ENCODE measurements around the gene CGB2. TPM values are rescaled to one million over a fixed set of nuclear protein-coding genes. Genes with fewer than 3 reads are reported as not detected.

CGB2 gene
- total and polyA plus RNA-seq, 2 of the 13 experiments (the other 11 are each of a cell fraction or from before 2014, with no cell fraction given), result not detected

GRCh38 chr19:48993175-48994034 is 38.3 kb upstream of the CGB2 start, which contains the start of the genes GYS1 and RUVBL2 (continued):
- TF ChIP-seq ZNF326 (CRISPR knock-in tag; IDR thresholded peaks at IDR 0.05; ENCODE audit: borderline replicate concordance), result no peak
- TF ChIP-seq ZKSCAN5 (CRISPR knock-in tag; IDR thresholded peaks at IDR 0.05), result no peak
- TF ChIP-seq, protein P1, sequence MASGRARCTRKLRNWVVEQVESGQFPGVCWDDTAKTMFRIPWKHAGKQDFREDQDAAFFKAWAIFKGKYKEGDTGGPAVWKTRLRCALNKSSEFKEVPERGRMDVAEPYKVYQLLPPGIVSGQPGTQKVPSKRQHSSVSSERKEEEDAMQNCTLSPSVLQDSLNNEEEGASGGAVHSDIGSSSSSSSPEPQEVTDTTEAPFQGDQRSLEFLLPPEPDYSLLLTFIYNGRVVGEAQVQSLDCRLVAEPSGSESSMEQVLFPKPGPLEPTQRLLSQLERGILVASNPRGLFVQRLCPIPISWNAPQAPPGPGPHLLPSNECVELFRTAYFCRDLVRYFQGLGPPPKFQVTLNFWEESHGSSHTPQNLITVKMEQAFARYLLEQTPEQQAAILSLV (CRISPR knock-in tag; IDR thresholded peaks at IDR 0.05; ENCODE audit: borderline replicate concordance), result no peak
- peak; percentile 84 for TF ChIP-seq REL (CRISPR knock-in tag; conservative IDR thresholded peaks at IDR 0.05)
- TF ChIP-seq EP300 (IDR thresholded peaks at IDR 0.05; ENCODE audit: low read depth in 2 of 2, low read length in 2 of 2), result no peak
- peak; percentile 21; the same call in 1 of the 2 replicates for TF ChIP-seq EP300 (CRISPR knock-in tag; IDR thresholded peaks at IDR 0.05; ENCODE audit: borderline replicate concordance)
- TF ChIP-seq, protein P2, sequence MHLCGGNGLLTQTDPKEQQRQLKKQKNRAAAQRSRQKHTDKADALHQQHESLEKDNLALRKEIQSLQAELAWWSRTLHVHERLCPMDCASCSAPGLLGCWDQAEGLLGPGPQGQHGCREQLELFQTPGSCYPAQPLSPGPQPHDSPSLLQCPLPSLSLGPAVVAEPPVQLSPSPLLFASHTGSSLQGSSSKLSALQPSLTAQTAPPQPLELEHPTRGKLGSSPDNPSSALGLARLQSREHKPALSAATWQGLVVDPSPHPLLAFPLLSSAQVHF (CRISPR knock-in tag; IDR thresholded peaks at IDR 0.05), result no peak
- no peak for TF ChIP-seq TRIM22 (IDR thresholded peaks at IDR 0.05)
- peak; percentile 97 for TF ChIP-seq NFYC (CRISPR knock-in tag; IDR thresholded peaks at IDR 0.05)
- peak; percentile 31; the same call in 1 of the 2 replicates for TF ChIP-seq HCFC1 (IDR thresholded peaks at IDR 0.05; ENCODE audit: low read depth, low read length)
- no peak for TF ChIP-seq ZFP36 (IDR thresholded peaks at IDR 0.05; ENCODE audit: borderline replicate concordance, low read depth, low read length, partially characterized antibody)
- TF ChIP-seq ZNF136 (CRISPR knock-in tag; IDR thresholded peaks at IDR 0.05; ENCODE audit: low read depth), result no peak
- TF ChIP-seq ZNF781 (CRISPR knock-in tag; IDR thresholded peaks at IDR 0.05; ENCODE audit: borderline replicate concordance, not compliant biosample characterization), result peak; percentile 38
- no peak for TF ChIP-seq KLF9 (CRISPR knock-in tag; IDR thresholded peaks at IDR 0.05; ENCODE audit: low read depth)
- no peak; the same call in 1 of the 2 replicates for TF ChIP-seq IRF2 (CRISPR knock-in tag; IDR thresholded peaks at IDR 0.05)
- TF ChIP-seq ZNF101 (CRISPR knock-in tag; IDR thresholded peaks at IDR 0.05; ENCODE audit: borderline replicate concordance, low read depth), result no peak
- 0 out of 2 replicates have a peak, but pooled peaks have one; percentile 27 for TF ChIP-seq PPARG (CRISPR knock-in tag; conservative IDR thresholded peaks at IDR 0.05)
- no peak for TF ChIP-seq TCF7 (IDR thresholded peaks at IDR 0.05; ENCODE audit: low read depth)
- TF ChIP-seq TIGD3 (CRISPR knock-in tag; IDR thresholded peaks at IDR 0.05; ENCODE audit: borderline replicate concordance), result no peak
- TF ChIP-seq ZFAT (CRISPR knock-in tag; conservative IDR thresholded peaks at IDR 0.05), result no peak
- TF ChIP-seq LBX2 (CRISPR knock-in tag; IDR thresholded peaks at IDR 0.05; ENCODE audit: borderline replicate concordance), result no peak
- TF ChIP-seq PRPF4 (IDR thresholded peaks at IDR 0.05; ENCODE audit: low read depth, low read length, poor library complexity, severe bottlenecking), result no peak
- peak; percentile 94 for TF ChIP-seq XRCC5 (optimal IDR thresholded peaks at IDR 0.05; ENCODE audit: low read length)
- no peak for TF ChIP-seq NFE2 (CRISPR knock-in tag; IDR thresholded peaks at IDR 0.05)
- no peak for TF ChIP-seq FOXP1 (IDR thresholded peaks at IDR 0.05)
- no peak for TF ChIP-seq FOXP1 (CRISPR knock-in tag; IDR thresholded peaks at IDR 0.05)
- TF ChIP-seq ZFP36L2 (CRISPR knock-in tag; IDR thresholded peaks at IDR 0.05), result no peak
